Measurements from ENCODE around the gene MCMBP.

MCMBP gene

DNA sequence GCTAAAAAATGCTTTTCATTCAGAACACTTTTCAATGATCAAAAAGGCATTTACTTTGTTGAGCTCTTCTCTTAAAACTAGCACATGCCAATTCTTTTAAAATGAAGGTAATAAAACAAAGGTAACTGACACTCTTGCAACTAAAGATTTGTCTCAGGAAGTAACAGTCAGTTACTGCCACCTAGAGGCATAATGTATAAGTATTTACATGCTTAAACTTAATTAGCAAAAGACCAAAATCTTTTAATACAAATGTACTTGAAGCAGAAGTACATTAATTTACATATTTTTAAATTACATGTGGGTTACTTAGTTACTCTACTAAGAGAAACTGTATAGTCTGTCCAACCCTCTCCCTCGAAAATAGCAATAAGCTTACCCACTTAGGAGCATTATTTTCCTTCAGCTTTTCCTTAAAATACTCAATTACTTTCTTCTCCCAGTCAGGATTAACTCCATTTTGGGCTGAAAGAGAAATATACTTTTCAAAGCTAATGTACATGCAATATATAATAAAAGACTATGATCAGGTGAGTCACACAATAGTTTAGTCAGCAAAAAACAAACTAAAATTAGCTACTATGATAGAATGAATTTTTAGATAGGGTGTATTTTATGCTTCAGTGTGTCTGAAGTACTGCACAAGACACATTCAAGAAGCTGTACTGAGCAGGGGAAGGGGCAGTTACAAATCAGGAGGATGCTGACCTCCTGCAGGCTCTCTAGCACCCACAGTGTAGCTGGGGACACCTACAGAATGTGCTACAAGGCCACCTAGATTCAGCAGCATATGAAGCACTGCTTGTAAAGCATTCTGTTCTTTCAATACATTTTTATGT is 13.0 kb downstream of the MCMBP start:
- Histone ChIP-seq H3K36me3 (ENCODE audit: control insufficient read depth in 1 of 2, insufficient read depth in 2 of 2, low read length in 2 of 2) (peaks cover 0 to 17% of the 10 kb centered on the region in 2 donors), H3K9me3 (ENCODE audit: control insufficient read depth in 1 of 2, low read length in 2 of 2) (no peaks in the 10 kb centered on the region), H3K27ac (ENCODE audit: low read depth, low read length) (no peak overlapping the region), H3K4me1 (ENCODE audit: control insufficient read depth in 1 of 2, insufficient read depth in 2 of 2, low read length in 2 of 2) (peaks cover 3 to 10% of the 10 kb centered on the region in 2 donors), H3K27me3 (ENCODE audit: control insufficient read depth in 1 of 2, insufficient read depth in 2 of 2, low read length in 2 of 2) (no peaks in the 10 kb centered on the region), H3K4me3 (ENCODE audit: low read depth in 1 of 2, low read length in 2 of 2) (no peak overlapping the region), H3K9ac (ENCODE audit: low read depth in 1 of 2, low read length in 2 of 2) (no peak overlapping the region)

GRCh38 chr10:119858063-119858462 is 14.6 kb downstream of the MCMBP start:
- Histone ChIP-seq H3K9ac (ENCODE audit: low read depth in 1 of 2, low read length in 2 of 2) (no peak overlapping the region), H3K4me3 (ENCODE audit: low read depth in 1 of 2, low read length in 2 of 2) (no peak overlapping the region), H3K27me3 (ENCODE audit: control insufficient read depth in 1 of 2, insufficient read depth in 2 of 2, low read length in 2 of 2) (no peaks in the 10 kb centered on the region), H3K27ac (ENCODE audit: low read depth, low read length) (no peak overlapping the region), H3K4me1 (ENCODE audit: control insufficient read depth in 1 of 2, insufficient read depth in 2 of 2, low read length in 2 of 2) (peaks cover 3 to 10% of the 10 kb centered on the region in 2 donors), H3K9me3 (ENCODE audit: control insufficient read depth in 1 of 2, low read length in 2 of 2) (no peaks in the 10 kb centered on the region), H3K36me3 (ENCODE audit: control insufficient read depth in 1 of 2, insufficient read depth in 2 of 2, low read length in 2 of 2) (peaks cover 0 to 28% of the 10 kb centered on the region in 2 donors)

DNA sequence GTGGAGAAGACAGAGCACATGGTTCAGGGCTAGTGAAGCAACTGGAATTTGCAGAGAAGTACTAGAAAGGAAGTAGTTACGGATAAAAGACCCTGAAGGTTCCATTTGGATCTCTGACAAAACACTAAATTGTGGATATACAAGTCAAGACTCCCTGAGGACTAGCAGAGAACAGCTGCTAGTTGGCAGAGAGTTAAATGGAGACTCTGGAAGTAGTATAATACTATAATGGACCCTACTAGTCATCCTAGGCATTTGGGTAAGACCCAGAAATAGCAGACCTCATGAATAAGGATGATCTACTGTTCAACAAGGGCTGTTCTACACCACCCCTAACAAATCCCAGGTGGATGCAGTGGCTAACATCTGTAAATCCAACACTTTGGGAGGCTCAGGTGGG is 19.1 kb downstream of the MCMBP start:
- no peaks in the 10 kb centered on the region for H3K27me3 ChIP-seq (ENCODE audit: control insufficient read depth in 1 of 2, insufficient read depth in 2 of 2, low read length in 2 of 2)
- H3K27ac ChIP-seq (ENCODE audit: low read depth, low read length), result no peak overlapping the region
- no peaks in the 10 kb centered on the region for H3K9me3 ChIP-seq (ENCODE audit: control insufficient read depth in 1 of 2, low read length in 2 of 2)
- no peak overlapping the region for H3K9ac ChIP-seq (ENCODE audit: low read depth in 1 of 2, low read length in 2 of 2)
- H3K4me1 ChIP-seq (ENCODE audit: control insufficient read depth in 1 of 2, insufficient read depth in 2 of 2, low read length in 2 of 2), result no peaks in the 10 kb centered on the region
- H3K4me3 ChIP-seq (ENCODE audit: low read depth in 1 of 2, low read length in 2 of 2), result no peak overlapping the region
- H3K36me3 ChIP-seq (ENCODE audit: control insufficient read depth in 1 of 2, insufficient read depth in 2 of 2, low read length in 2 of 2), result peaks cover 15 to 55% of the 10 kb centered on the region in 2 donors

DNA sequence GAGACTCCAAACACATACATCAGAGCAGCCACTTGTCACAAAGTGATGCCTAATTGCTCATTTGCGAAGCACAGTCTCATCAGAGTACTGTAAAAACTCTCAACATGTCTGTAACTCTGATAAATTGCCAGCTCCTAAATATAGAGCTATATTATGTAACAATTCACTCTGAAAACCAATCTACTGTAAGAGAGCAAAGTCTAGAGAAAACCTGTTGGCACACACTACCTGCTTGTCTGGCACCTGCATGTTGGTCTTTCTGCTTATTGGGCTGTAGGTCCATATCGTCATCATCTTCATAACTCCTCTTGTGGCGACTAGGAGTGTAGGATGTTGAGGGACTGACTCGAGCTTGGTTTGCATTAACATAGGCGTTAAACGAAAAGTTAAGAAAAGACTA is 19.8 kb downstream of the MCMBP start:
- H3K9me3 ChIP-seq (ENCODE audit: control insufficient read depth in 1 of 2, low read length in 2 of 2), result no peaks in the 10 kb centered on the region
- H3K27me3 ChIP-seq (ENCODE audit: control insufficient read depth in 1 of 2, insufficient read depth in 2 of 2, low read length in 2 of 2), result no peaks in the 10 kb centered on the region
- H3K36me3 ChIP-seq (ENCODE audit: control insufficient read depth in 1 of 2, insufficient read depth in 2 of 2, low read length in 2 of 2), result peaks cover 15 to 59% of the 10 kb centered on the region in 2 donors
- H3K4me1 ChIP-seq (ENCODE audit: control insufficient read depth in 1 of 2, insufficient read depth in 2 of 2, low read length in 2 of 2), result no peaks in the 10 kb centered on the region
- H3K27ac ChIP-seq (ENCODE audit: low read depth, low read length), result no peak overlapping the region
- H3K9ac ChIP-seq (ENCODE audit: low read depth in 1 of 2, low read length in 2 of 2), result no peak overlapping the region
- H3K4me3 ChIP-seq (ENCODE audit: low read depth in 1 of 2, low read length in 2 of 2), result no peak overlapping the region

GRCh38 chr10:119852277-119852676 is 20.4 kb downstream of the MCMBP start:
- H3K4me3 ChIP-seq (ENCODE audit: low read depth in 1 of 2, low read length in 2 of 2), result no peak overlapping the region
- no peak overlapping the region for H3K27ac ChIP-seq (ENCODE audit: low read depth, low read length)
- H3K9me3 ChIP-seq (ENCODE audit: control insufficient read depth in 1 of 2, low read length in 2 of 2), result no peaks in the 10 kb centered on the region
- no peaks in the 10 kb centered on the region for H3K27me3 ChIP-seq (ENCODE audit: control insufficient read depth in 1 of 2, insufficient read depth in 2 of 2, low read length in 2 of 2)
- H3K36me3 ChIP-seq (ENCODE audit: control insufficient read depth in 1 of 2, insufficient read depth in 2 of 2, low read length in 2 of 2), result peaks cover 15 to 61% of the 10 kb centered on the region in 2 donors
- H3K9ac ChIP-seq (ENCODE audit: low read depth in 1 of 2, low read length in 2 of 2), result no peak overlapping the region
- H3K4me1 ChIP-seq (ENCODE audit: control insufficient read depth in 1 of 2, insufficient read depth in 2 of 2, low read length in 2 of 2), result no peaks in the 10 kb centered on the region

DNA sequence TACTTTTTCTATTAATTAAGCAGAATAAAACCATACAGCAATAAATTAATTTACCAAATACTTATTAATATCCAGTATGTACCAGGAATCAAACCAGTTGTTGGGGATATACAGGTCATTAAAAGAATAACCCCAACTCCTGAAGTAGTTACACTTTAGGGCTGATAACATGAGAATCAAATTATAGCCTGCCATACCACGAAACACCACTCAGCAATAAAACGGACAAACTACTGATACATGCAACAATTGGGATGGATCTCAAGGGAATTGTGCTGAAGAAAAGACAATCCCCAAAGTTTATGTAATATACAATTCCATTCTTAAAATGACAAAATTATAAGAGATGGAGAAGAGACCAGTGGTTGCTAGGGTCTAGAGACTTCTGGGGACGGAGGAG is 22.7 kb downstream of the MCMBP start:
- Histone ChIP-seq H3K4me3 (ENCODE audit: low read depth in 1 of 2, low read length in 2 of 2) (no peak overlapping the region), H3K9me3 (ENCODE audit: control insufficient read depth in 1 of 2, low read length in 2 of 2) (no peaks in the 10 kb centered on the region), H3K27me3 (ENCODE audit: control insufficient read depth in 1 of 2, insufficient read depth in 2 of 2, low read length in 2 of 2) (no peaks in the 10 kb centered on the region), H3K9ac (ENCODE audit: low read depth in 1 of 2, low read length in 2 of 2) (no peak overlapping the region), H3K36me3 (ENCODE audit: control insufficient read depth in 1 of 2, insufficient read depth in 2 of 2, low read length in 2 of 2) (peaks cover 25 to 71% of the 10 kb centered on the region in 2 donors), H3K4me1 (ENCODE audit: control insufficient read depth in 1 of 2, insufficient read depth in 2 of 2, low read length in 2 of 2) (no peaks in the 10 kb centered on the region), H3K27ac (ENCODE audit: low read depth, low read length) (no peak overlapping the region)

- Histone ChIP-seq H3K4me3 (ENCODE audit: low read depth in 1 of 2, low read length in 2 of 2) (no peak overlapping the region), H3K4me1 (ENCODE audit: control insufficient read depth in 1 of 2, insufficient read depth in 2 of 2, low read length in 2 of 2) (no peaks in the 10 kb centered on the region), H3K36me3 (ENCODE audit: control insufficient read depth in 1 of 2, insufficient read depth in 2 of 2, low read length in 2 of 2) (peaks cover 25 to 78% of the 10 kb centered on the region in 2 donors), H3K27me3 (ENCODE audit: control insufficient read depth in 1 of 2, insufficient read depth in 2 of 2, low read length in 2 of 2) (no peaks in the 10 kb centered on the region), H3K27ac (ENCODE audit: low read depth, low read length) (no peak overlapping the region), H3K9me3 (ENCODE audit: control insufficient read depth in 1 of 2, low read length in 2 of 2) (no peaks in the 10 kb centered on the region), H3K9ac (ENCODE audit: low read depth in 1 of 2, low read length in 2 of 2) (no peak overlapping the region)
These were observed 23.4 kb downstream of the MCMBP start for GRCh38 chr10:119849031-119849789.

GRCh38 chr10:119845656-119846055 is 27.0 kb downstream of the MCMBP start:
- H3K27me3 ChIP-seq (ENCODE audit: control insufficient read depth in 1 of 2, insufficient read depth in 2 of 2, low read length in 2 of 2), result no peaks in the 10 kb centered on the region
- H3K9me3 ChIP-seq (ENCODE audit: control insufficient read depth in 1 of 2, low read length in 2 of 2), result no peaks in the 10 kb centered on the region
- no peaks in the 10 kb centered on the region for H3K4me1 ChIP-seq (ENCODE audit: control insufficient read depth in 1 of 2, insufficient read depth in 2 of 2, low read length in 2 of 2)
- no peak overlapping the region for H3K27ac ChIP-seq (ENCODE audit: low read depth, low read length)
- H3K4me3 ChIP-seq (ENCODE audit: low read depth in 1 of 2, low read length in 2 of 2), result no peak overlapping the region
- H3K36me3 ChIP-seq (ENCODE audit: control insufficient read depth in 1 of 2, insufficient read depth in 2 of 2, low read length in 2 of 2), result peaks cover 36 to 89% of the 10 kb centered on the region in 2 donors
- H3K9ac ChIP-seq (ENCODE audit: low read depth in 1 of 2, low read length in 2 of 2), result no peak overlapping the region

- Histone ChIP-seq H3K4me3 (ENCODE audit: low read depth in 1 of 2, low read length in 2 of 2) (no peak overlapping the region), H3K9me3 (ENCODE audit: control insufficient read depth in 1 of 2, low read length in 2 of 2) (no peaks in the 10 kb centered on the region), H3K4me1 (ENCODE audit: control insufficient read depth in 1 of 2, insufficient read depth in 2 of 2, low read length in 2 of 2) (no peaks in the 10 kb centered on the region), H3K36me3 (ENCODE audit: control insufficient read depth in 1 of 2, insufficient read depth in 2 of 2, low read length in 2 of 2) (peaks cover 43 to 88% of the 10 kb centered on the region in 2 donors), H3K9ac (ENCODE audit: low read depth in 1 of 2, low read length in 2 of 2) (no peak overlapping the region), H3K27me3 (ENCODE audit: control insufficient read depth in 1 of 2, insufficient read depth in 2 of 2, low read length in 2 of 2) (no peaks in the 10 kb centered on the region), H3K27ac (ENCODE audit: low read depth, low read length) (no peak overlapping the region)
These were observed 38.5 kb downstream of the MCMBP start for GRCh38 chr10:119834188-119834587.

- no peaks in the 10 kb centered on the region for H3K27me3 ChIP-seq (ENCODE audit: control insufficient read depth in 1 of 2, insufficient read depth in 2 of 2, low read length in 2 of 2)
- no peak overlapping the region for H3K4me3 ChIP-seq (ENCODE audit: low read depth in 1 of 2, low read length in 2 of 2)
- H3K9ac ChIP-seq (ENCODE audit: low read depth in 1 of 2, low read length in 2 of 2), result no peak overlapping the region
- H3K27ac ChIP-seq (ENCODE audit: low read depth, low read length), result no peak overlapping the region
- H3K36me3 ChIP-seq (ENCODE audit: control insufficient read depth in 1 of 2, insufficient read depth in 2 of 2, low read length in 2 of 2), result peaks cover 48 to 88% of the 10 kb centered on the region in 2 donors
- H3K4me1 ChIP-seq (ENCODE audit: control insufficient read depth in 1 of 2, insufficient read depth in 2 of 2, low read length in 2 of 2), result no peaks in the 10 kb centered on the region
- H3K9me3 ChIP-seq (ENCODE audit: control insufficient read depth in 1 of 2, low read length in 2 of 2), result no peaks in the 10 kb centered on the region
These were observed 39.7 kb downstream of the MCMBP start for GRCh38 chr10:119832951-119833350.
